Gastrocnemius medialis (tissue), 4 donors: ENCODE measurements around the gene CERS6. TPM values are rescaled to one million over a fixed set of nuclear protein-coding genes. Genes with fewer than 3 reads are reported as not detected.

Experiments
- ATAC-seq, 2 donors: fragments of 150-250 bp; one replicate each; pipeline ENCODE4 v1.9.1; 2016
- DNase-seq, 2 donors: peaks; one replicate each; pipeline ENCODE4 v3.0.0-alpha.2; 2019
- H3K27ac ChIP-seq, 4 donors: fragments of 200-600 bp; sonication (generic); 1 replicate in 1 of 4; 2 replicates in 3 of 4; pipeline ENCODE4 v1.5.1; 2016 to 2018; ENCODE audit warnings: mild to moderate bottlenecking in 2 of 4, moderate library complexity in 1 of 4
- H3K27me3 ChIP-seq, 3 donors: fragments of 200-600 bp; sonication (generic) in 2 of 3; 1 replicate in 1 of 3; 2 replicates in 2 of 3; pipeline versions ENCODE4 v1.5.1 to v1.6.0; 2016 to 2019; ENCODE audit warnings: mild to moderate bottlenecking in 1 of 3, moderate library complexity in 1 of 3
- H3K36me3 ChIP-seq, 2 donors: fragments of 200-600 bp; sonication (generic) in 1 of 2; one replicate each; pipeline ENCODE4 v1.5.1; 2017 to 2018
- H3K4me1 ChIP-seq, 2 donors: fragments of 200-600 bp; sonication (generic) in 1 of 2; one replicate each; pipeline ENCODE4 v1.5.1; 2016 to 2017; ENCODE audit warnings: mild to moderate bottlenecking in 2 of 2
- H3K4me3 ChIP-seq, 4 donors: fragments of 200-600 bp; sonication (generic) in 3 of 4; 1 replicate in 1 of 4; 2 replicates in 3 of 4; pipeline ENCODE4 v1.5.1; 2016 to 2019; ENCODE audit warnings: mild to moderate bottlenecking in 2 of 4
- H3K9me3 ChIP-seq, 3 donors: fragments of 200-600 bp; sonication (generic) in 2 of 3; 1 replicate in 1 of 3; 2 replicates in 2 of 3; pipeline ENCODE4 v1.5.1; 2016 to 2019
- POLR2A ChIP-seq, 2 donors: fragments of 450-650 bp; IDR thresholded peaks; one replicate each; pipeline ENCODE4 v1.6.1; 2017; ENCODE audit warnings: antibody characterized with exemption in 2 of 2, mild to moderate bottlenecking in 2 of 2, moderate library complexity in 2 of 2
- in situ Hi-C, 4 donors: fragments of 200-750 bp; cut with MboI; loops; one replicate each; pipeline versions ENCODE4 v1.15.0 to v1.8.0; 2017; ENCODE audit warnings: low sequenced_read_pairs in 4 of 4
- intact Hi-C: fragments of 100-400 bp; cut with DNase I; formaldehyde crosslinking; loops from one replicate; pipeline ENCODE4 v1.15.1; 2023; ENCODE audit warnings: low total_unique reads
- total RNA-seq, 4 donors: library from RNA; depleted of rRNA; stranded (reverse); fragments of >200 nt; gene quantifications; one replicate each; pipeline versions ENCODE4 v1.1.0 to v1.2.3, GENCODE V29; 2016
- TF ChIP-seq, protein P1 (sequence below), 5 experiments: fragments of 450-650 bp in 3 of 5; fragments of 200-600 bp in 2 of 5; sonication (generic) in 2 of 5; IDR thresholded peaks in 4 of 5; conservative IDR thresholded peaks in 1 of 5; 1 replicate in 4 of 5; 2 replicates in 1 of 5; pipeline ENCODE4 v1.5.1; 2016 to 2019; ENCODE audit warnings: antibody characterized with exemption in 5 of 5, mild to moderate bottlenecking in 3 of 5, moderate library complexity in 3 of 5

Gene CERS6
- total RNA-seq, 4 donors from 2014 or later = 11.9 to 18.0 (median 14.7) TPM

DNA sequence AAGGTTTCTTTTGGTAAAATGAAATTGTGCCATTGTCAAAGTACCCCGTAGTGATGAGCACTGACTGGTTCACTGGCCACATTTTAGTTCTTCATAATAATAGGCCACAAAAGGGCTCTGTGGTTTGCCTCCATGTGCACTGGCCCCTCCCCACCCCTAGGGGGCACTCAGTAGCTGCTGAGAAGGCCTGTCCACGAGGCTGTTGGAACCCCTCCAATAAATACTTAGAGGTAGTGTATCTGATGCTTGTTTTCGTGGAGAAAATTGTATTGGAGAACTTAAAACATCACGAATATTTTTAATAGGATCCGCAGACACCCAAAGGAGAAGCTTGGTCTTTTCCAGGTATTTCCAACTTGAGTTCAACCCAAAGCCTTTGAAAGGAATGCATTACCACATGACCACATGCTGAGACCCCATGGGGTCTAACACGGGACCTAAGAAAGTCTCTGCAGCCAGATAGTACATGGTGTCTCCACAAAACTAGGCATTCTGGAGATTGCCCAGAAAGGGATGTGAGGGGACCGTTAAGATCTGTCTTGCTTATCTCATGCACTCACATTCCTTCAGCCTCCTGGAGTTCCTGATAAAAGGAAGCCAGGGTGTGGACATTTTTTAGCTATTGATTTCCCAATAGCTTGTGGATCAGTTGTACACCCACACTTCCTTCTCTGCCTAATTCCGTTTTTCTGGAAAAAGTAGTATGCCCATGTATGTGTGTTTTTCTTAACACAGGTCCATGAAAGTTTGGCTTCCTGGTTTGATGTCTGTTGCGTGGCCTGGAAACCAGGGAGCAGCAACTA lies 317.8 kb downstream of the CERS6 start:
- Histone ChIP-seq H3K27ac (no peak overlapping the region), H3K4me1 (no peaks in the 10 kb centered on the region), H3K27me3 (no peaks in the 10 kb centered on the region), H3K9me3 (no peaks in the 10 kb centered on the region), H3K36me3 (no peaks in the 10 kb centered on the region), H3K4me3 (no peak overlapping the region)
- ATAC-seq = peak; percentile 54 to 81
- intact Hi-C loops (loop anchor here (1.0 to 5.0 kb wide), 3 partner anchors 75 to 358 kb away; no protein-coding TSS in a partner anchor), in situ Hi-C loops (loop anchor here in 3 of 4 donors (5.0 to 10.0 kb wide), 2 partner anchors 141 to 143 kb away; no protein-coding TSS in a partner anchor)
- peak; percentile 16 to 55 for DNase-seq
- no peak for TF ChIP-seq POLR2A (IDR thresholded peaks at IDR 0.05)
- TF ChIP-seq, protein P1, sequence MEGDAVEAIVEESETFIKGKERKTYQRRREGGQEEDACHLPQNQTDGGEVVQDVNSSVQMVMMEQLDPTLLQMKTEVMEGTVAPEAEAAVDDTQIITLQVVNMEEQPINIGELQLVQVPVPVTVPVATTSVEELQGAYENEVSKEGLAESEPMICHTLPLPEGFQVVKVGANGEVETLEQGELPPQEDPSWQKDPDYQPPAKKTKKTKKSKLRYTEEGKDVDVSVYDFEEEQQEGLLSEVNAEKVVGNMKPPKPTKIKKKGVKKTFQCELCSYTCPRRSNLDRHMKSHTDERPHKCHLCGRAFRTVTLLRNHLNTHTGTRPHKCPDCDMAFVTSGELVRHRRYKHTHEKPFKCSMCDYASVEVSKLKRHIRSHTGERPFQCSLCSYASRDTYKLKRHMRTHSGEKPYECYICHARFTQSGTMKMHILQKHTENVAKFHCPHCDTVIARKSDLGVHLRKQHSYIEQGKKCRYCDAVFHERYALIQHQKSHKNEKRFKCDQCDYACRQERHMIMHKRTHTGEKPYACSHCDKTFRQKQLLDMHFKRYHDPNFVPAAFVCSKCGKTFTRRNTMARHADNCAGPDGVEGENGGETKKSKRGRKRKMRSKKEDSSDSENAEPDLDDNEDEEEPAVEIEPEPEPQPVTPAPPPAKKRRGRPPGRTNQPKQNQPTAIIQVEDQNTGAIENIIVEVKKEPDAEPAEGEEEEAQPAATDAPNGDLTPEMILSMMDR (IDR thresholded peaks at IDR 0.05 in 4 of 5, conservative IDR thresholded peaks at IDR 0.05 in 1 of 5) = peak; percentile 79 to 89 (median 85)

DNA sequence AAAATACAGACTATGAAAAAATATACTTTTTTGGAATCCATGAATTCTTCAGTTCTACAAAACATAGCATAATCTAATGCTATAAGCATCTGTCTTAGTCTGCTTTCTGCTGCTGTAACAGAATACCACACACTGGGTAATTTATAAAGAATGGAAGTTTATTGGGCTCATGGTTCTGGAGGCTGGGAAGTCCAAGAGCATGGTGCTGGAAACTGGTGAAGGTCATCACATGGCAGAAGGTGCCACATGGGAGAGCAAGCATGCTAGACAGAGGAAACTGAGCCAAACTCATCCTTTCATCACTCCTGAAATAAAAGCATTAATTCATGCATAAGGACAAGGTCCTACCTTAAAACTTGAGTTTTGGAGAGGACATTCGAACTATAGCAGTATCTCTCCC lies 319.8 kb downstream of the CERS6 start:
- Histone ChIP-seq H3K4me3 (no peak overlapping the region), H3K4me1 (no peaks in the 10 kb centered on the region), H3K9me3 (no peaks in the 10 kb centered on the region), H3K27me3 (no peaks in the 10 kb centered on the region), H3K36me3 (no peaks in the 10 kb centered on the region), H3K27ac (no peak overlapping the region)
- ATAC-seq = no peak
- in situ Hi-C loops = loop anchor here in 3 of 4 donors (5.0 to 10.0 kb wide), 2 partner anchors 139 to 141 kb away; no protein-coding TSS in a partner anchor
- no peak for DNase-seq
- no peak for TF ChIP-seq POLR2A (IDR thresholded peaks at IDR 0.05)
- TF ChIP-seq, protein P1 (IDR thresholded peaks at IDR 0.05 in 4 of 5, conservative IDR thresholded peaks at IDR 0.05 in 1 of 5) = no peak
- intact Hi-C loops = loop anchor here (2.0 kb wide), 1 partner anchor 73 kb away; no protein-coding TSS in a partner anchor

DNA sequence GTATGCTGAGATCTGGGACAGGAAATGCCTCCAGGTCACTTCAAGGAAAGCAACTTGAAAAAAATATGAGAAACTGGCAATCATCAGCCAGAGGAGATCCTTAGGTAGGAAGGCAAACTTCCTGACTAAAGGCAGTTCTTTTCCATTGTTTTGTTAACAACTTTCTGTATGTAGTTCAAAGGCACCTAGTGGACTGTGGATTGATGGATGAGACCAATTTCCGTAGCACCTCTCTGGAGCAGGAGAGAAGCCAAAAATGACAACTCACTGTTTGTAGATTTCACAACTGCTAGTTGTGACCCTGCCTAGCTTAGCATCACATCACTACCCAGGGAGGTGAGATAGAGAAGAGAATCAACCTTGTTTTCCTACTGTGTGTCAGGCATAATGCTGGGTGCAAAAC lies 324.6 kb downstream of the CERS6 start:
- DNase-seq = no peak
- Histone ChIP-seq H3K36me3 (no peaks in the 10 kb centered on the region), H3K4me3 (no peak overlapping the region), H3K27me3 (no peaks in the 10 kb centered on the region), H3K4me1 (no peaks in the 10 kb centered on the region), H3K9me3 (no peaks in the 10 kb centered on the region), H3K27ac (no peak overlapping the region)
- ATAC-seq = no peak
- in situ Hi-C loops = no loop called here
- intact Hi-C loops = no loop called here
- TF ChIP-seq POLR2A (IDR thresholded peaks at IDR 0.05) = no peak
- TF ChIP-seq, protein P1 (IDR thresholded peaks at IDR 0.05 in 4 of 5, conservative IDR thresholded peaks at IDR 0.05 in 1 of 5) = no peak

DNA sequence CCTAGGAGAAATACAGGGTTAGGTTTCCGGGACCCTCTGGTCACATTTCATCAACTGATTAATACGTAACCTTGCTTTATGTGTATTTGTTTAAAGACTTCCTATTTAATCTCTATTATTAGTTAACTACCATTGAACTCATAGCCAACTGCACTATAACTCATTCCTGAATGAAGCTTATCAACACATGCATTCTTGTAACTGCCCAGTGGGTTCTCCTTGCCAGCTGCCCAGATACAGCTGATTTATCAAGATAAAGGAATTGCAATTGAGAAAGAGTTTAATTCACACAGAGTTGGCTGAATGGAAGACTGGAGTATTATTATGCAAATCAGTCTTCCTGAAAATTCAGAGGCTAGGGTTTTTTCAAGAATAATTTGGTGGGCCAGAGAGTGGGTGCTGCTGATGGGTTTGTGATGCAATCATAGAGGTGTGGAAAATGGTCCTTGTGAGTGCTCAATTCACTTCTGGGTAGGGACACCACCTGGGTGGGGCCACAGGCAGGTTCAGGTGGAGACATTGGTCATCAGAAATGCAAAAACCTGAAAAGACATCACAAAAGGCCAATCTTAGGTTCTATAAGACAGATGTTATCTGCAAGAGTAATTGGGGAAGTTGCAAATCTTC lies 325.2 kb downstream of the CERS6 start:
- H3K27ac ChIP-seq = no peak overlapping the region
- H3K4me1 ChIP-seq = no peaks in the 10 kb centered on the region
- no peaks in the 10 kb centered on the region for H3K36me3 ChIP-seq
- H3K9me3 ChIP-seq = no peaks in the 10 kb centered on the region
- no peak for DNase-seq
- no peak for ATAC-seq
- no peaks in the 10 kb centered on the region for H3K27me3 ChIP-seq
- no peak overlapping the region for H3K4me3 ChIP-seq
- intact Hi-C loops (no loop called here), in situ Hi-C loops (no loop called here)
- TF ChIP-seq, protein P1 (IDR thresholded peaks at IDR 0.05 in 4 of 5, conservative IDR thresholded peaks at IDR 0.05 in 1 of 5) = no peak
- TF ChIP-seq POLR2A (IDR thresholded peaks at IDR 0.05) = no peak
